GM18502 (cell line): Measurements from ENCODE around the gene ANKLE2.
"Not testable (repeated sequence)": the region's sequence is repeated elsewhere in the genome, so short reads cannot be mapped to it uniquely, and the experiment has no call there.

ENCODE experiments used
- ATAC-seq: cut with Tn5 transposase; IDR thresholded peaks from one replicate; pipeline ENCODE4 v1.9.1; 2021; ENCODE audit warnings: mild to moderate bottlenecking; ENCODE audit not compliant: unreplicated experiment, poor library complexity

Gene ANKLE2

DNA sequence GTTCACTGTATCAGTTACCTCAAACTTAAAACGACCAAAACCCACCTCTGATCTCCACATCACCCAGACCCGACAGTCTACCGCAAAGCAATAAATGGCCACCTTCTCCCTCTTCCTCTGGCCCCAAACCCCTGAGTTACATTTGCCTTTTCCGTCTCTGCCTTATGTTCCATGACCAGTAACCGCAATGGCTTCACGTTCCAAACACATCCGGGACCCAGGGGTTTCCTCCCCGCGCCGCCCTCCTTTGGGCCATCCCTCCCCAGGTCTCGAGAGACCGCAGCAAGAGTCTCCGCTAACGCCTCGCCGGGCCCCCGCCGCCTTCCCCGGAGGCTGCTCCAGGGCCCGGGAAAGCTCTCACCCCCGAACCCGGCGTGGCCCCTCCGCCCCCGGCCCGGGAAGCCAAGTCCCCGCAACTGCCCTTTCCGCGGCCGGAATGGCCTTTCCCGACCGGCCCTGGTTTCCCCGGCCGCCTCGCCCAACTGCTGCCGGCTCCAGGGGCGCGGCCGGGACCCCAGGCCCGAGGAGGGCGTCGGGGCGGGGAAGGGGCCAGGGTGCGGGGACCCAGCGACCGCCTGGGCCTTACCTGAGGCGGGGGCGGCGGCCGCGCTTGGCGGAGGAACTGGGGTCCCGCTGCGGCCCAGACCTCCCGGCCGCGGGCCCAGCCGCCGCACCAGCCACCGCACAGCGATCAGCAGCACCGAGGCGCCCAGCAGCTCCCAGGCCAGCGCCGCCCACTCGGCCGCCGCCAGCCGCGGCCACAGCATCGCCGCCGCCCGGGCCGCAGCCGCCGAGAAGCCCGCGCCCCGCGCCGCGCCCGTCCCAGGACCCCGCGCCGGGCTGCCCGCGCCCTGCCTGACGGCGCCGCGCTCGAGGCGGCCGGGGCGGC lies at the start of gene ANKLE2:
Gene ANKLE2 (minus strand): TSS at position 801 of the 889 bp plus-strand sequence. CDS start 34 bp downstream, at position 767.
- peak; percentile 36 for ATAC-seq

DNA sequence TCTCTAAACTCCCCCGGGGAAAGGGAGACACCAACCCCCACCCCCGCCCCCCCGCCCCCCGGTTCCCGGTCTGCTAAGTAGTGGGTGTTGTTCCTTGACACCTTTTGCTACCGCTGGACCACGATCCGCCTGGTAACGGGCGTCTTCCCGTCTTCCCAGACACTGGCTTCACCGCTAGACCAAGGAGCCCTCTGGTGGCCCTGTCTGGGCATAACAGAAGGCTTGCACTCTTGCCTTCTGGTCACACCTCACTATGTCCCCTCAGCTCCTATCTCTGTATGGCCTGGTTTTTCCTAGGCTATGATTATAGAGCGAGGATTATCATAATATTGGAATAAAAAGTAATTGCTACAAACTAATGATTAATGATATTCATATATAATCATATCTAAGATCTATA lies 47.8 kb upstream of the ANKLE2 start:
- not testable (repeated sequence) for ATAC-seq

DNA sequence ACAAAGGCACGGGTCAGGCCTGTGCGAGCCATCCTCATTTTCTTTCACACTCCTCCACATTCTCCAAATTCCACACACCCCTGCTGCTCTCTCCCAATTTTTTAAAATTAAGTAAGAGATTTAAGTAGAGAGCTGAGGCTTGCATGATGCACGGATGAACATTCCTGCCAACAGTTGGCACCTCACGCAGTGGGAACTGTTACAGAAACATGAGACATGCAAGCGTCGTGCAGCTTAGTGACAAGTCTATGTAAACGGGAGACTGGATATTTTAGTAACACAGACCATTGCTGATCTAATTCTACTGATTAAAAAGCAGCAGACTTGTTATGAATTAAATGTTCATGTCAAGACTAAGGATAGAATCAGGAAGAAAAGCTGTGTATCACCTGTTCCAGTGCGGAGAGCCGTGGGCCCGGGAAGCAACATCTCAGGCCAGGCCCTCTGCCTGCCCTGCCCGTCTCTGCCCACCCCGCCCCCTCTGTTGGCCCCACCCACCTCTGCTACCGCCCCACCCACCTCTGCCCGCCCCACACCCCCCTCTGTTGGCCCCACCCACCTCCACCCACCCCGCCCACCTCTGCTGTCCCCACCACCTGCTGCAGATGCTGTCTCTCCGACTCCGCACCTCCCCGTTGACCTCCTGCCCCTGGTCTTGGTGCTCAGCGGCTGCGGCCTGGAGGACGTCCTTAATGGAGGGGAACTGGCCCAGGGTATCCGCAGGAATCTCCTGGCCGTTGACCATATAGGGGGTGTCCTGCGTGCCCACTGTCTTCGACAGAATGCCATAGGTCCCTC lies 45.9 kb upstream of the ANKLE2 start:
- ATAC-seq, result no peak

DNA sequence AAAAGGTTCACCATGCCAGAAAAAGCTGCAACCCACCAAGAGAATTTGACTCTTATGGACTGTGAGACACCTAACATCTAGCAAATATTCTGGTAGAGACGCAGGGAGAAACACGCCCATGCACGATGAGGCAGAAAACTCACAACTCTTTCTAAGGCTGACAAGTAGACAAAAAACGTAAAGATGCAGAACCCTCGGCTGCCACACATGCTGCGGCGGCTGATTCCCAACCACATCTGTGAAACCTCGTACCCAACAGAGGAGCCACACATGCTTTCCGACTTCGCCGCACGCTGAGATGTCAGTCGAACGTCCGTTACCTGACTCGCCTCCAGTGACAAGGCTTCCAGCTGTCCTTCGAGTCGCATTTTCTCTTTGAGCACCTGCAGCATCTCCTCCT lies 45.2 kb upstream of the ANKLE2 start:
- ATAC-seq, result no peak

DNA sequence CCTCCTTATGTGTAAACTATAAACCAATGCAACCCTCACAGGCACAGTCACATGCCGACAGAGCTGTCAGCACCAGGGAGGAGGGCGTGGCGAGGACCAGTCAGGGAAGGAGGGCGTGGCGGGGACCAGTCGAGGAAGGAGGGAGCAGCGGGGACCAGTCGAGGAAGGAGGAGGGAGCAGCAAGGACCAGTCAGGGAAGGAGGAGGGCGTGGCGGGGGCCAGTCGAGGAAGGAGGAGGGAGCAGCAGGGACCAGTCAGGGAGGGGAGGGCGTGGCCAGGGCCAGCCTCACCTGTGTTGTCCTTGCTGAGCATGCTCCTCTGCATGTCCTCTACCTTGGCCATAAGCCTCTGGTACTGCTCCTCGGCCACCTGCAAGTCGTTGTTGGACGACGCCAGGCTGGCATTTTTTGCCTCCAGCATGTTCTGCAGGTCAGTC lies 42.8 kb upstream of the ANKLE2 start:
- no peak for ATAC-seq

DNA sequence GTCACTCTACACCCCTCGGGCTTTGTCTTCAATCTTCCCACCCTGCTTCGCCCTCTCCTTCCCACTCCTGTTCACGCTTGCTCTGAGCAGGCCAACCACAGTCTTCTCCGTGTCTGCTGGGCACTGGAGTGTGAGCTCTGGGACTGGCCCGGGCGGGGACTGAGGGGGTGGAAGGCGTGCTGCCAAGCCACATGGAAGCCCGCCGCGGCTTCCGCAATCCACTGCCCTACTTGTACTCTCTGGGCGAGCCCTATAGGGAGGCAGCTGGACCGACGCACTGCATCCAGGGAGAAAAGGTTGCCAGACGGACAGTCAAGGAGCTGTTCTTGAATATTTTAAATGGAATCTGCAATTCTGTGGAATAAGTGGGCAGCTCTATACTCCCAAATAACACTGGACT lies 42.3 kb upstream of the ANKLE2 start:
- no peak for ATAC-seq

DNA sequence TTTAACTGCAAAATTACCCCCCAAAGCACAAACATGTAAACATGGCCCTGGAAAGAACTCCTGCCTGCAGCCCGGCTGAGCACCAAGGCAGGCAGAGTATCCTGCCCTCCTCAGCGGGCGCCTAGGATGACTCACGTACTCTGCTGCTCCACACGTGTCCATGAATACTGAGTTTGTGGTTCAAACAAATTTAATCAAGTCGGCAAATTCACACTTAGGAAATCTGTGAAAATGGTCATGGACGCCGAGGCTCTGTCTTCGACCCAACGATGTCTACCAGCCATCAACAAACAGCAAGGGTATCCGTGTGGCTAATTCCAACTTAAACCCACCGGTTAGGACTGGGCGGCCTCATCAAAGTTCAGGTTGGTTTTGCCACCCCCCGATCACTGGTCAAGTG lies 41.5 kb upstream of the ANKLE2 start:
- no peak for ATAC-seq

DNA sequence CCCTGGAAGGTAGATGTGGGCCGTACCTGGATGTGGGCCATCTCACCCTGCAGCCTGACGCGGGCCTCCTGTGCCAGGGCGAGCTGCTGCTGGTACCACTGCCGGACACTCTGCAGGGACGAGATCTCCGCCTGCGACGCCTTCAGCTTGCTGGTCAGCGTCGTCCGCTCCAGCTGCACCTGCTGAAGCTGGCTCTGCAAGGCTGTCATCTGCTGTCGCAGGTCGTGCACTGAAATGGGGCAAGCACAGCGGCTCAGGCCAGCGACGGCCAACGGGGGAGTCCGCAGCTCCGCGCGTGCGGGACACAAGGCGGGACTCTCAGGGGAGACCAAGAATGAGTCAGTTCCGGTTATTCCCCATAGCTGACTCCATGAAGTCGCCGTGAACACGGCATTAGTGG lies 40.1 kb upstream of the ANKLE2 start:
- no peak for ATAC-seq

DNA sequence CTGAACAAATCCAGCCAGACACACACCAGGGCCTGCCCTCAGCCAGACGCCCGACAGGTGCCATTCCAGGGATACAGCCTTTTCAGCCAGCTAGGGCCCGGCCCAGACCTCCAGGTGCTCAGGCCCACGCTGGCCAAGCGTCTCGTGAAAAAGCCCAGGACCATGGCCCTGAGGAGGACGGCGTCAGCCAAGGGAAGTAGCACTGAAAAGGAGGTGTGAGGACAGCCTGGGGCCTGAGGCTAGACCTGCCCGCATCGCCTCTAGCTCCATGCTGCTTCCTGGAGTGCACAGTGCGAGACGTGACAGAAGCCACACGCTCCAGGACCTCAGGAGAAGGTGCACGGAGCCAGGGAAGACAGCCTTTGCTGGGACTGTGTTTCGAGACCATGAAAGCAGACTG lies 37.2 kb upstream of the ANKLE2 start:
- ATAC-seq, result no peak

DNA sequence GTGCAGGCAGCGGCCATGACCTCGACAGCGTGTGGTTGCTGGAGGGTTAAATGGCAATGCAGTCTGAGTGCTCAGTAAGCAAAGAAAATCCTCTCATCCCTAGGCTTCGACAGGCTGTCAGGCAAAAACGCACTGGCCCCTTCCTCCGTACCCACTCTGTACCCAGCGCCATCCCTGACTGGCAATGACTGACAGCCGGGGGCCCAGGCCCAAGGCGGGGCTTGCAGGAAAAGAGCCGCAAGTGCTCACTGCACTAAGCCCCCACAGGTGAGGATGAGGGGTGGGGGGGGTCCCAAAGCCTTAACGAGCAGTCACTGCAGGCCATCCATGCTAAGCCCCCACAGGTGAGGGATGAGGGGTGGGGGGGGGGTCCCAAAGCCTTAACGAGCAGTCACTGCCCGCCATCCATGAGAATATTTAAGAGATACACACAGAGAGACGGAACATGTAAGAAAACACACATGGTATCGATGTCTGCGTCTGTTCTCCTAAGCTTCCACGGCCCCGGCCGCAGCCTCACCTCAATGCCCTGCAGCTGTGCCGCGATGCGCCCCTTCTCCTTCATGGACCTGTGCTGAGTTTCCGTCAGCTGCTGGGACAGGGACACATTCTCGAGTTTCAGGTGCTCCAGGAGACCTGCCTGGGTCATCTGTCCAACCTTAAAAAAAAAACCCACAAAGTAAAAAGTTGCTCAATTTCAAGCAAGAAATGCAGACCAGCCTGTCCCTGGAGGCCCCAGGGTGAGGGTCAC lies 36.4 kb upstream of the ANKLE2 start:
- ATAC-seq, result no peak

DNA sequence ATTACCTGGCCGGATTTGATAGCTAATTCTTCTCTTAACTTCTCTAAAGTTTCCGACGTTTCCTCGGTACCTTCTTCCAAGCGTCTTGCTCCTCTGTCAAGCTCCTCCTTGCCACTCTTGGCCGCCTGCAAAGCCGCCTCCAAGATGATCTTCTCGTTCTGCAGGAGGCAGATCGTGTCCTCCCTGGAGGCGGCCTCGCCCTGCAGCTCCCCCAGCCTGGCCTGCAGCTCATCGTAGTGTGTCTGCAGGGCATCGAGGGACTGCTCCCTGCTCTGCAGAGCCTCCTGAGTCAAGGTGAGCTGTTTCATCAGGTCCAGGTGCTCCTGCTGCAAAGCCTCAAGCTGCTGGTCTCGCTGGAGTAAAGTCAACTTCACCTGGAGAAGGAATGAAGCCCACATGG lies 34.2 kb upstream of the ANKLE2 start:
- no peak for ATAC-seq

DNA sequence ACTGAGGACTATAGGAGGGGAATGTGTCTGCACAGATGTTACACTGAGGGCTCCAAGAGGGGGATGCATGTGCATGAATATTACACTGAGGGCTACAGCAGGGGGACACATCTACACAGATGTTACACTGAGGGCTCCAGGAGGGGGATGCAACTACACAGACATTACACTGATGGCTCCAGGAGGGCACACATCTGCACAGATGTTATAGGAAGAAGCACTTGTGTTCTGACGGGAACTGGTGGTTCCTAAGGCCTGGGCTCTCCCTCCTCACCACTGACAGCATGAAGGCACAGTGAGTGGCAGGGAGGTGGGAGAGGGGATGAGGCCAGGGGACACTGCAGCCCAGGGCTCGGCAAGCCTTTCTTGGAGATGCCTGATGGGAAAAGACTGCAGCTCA lies 30.3 kb upstream of the ANKLE2 start:
- ATAC-seq, result not testable (repeated sequence)

DNA sequence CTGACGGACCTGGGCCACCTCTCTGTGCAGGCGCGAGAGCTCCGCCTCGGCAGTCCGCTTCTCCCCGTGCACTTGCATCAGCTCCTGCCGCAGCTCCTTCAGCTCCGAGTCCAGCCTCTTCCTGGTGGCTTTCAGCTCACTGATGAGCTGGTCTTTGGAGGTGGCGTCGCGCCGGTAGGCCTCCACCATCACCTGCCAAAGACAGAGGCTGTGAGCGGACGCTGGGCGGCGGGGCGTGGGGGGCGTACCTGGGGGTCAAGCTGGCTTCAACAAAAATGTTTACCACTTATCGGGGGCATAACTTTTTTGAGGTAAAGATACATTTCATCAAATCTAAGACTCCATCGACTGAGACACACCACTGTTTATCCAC lies 27.5 kb upstream of the ANKLE2 start:
- ATAC-seq, result no peak

DNA sequence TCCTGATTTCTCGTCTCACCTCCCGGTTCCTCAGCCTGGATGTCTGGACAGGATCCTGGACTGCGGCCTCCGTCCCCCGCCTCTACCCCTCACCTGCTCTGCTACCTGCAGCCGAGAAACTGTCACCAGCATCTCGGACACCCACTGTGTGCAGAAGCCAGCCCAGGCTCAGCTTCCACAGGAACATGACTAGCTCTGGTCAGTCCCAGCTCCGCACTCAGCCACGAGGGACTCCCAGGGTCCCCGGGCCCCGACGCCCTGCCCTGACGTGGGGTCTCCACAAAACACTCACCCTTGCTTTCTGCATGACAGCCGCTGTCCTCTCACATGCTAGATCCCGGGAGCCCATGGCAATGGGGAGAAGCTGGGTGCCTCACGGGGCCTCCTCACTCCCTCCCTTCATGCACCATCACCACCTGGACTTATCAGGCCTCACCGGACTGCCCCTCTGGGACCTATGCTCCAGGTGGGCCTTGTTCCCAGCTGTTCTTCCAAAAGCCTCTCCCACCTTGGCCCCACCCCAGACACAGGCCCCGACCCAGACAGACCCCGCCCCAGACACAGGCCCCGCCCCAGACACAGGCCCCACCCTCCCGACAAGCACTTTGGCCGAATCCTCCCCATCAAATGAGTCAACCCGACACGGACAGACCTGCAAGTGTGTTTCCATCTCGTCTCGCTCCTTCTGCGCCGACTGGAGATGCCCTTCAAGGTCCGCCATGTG lies 26.9 kb upstream of the ANKLE2 start:
- ATAC-seq, result no peak

DNA sequence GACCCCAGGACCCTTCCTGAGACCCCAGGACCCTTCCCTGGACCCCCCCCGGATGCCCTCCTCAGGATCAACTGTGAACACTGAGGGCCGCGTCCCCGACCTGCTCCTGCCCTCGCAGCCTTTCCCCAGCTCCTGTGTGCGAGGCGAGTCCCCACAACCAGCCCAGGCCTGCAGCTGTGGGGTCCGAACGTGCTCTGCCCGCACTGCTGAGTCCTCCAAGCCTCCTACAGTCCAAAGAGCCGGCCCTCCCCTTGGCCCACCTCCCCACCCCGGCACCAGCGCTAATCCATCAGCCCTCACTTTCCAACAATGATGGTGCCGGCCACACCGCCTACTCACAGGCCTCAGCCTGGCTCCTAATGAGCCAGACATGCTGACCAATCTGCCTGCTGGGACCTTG lies 26.2 kb upstream of the ANKLE2 start:
- ATAC-seq, result no peak

DNA sequence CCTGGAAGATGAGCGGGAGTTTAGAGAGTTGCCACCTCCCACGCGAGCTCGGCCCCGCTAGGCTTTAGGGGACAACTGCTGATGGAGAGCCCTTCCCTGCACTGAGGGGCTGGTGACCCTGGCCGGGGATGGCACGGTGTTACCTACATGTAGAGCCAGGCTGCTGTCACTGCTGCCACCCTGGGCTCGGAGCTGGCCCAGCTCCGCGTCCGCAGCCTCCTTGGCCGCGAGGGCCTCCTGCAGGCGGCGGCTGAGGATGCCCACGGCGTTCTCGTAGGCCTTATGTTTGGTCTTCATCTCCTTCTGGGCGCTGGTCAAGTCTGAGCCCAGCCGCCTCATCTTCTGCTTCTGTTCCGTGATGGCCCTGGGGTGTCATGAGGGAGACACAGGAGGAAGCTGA lies 24.6 kb upstream of the ANKLE2 start:
- ATAC-seq, result no peak

DNA sequence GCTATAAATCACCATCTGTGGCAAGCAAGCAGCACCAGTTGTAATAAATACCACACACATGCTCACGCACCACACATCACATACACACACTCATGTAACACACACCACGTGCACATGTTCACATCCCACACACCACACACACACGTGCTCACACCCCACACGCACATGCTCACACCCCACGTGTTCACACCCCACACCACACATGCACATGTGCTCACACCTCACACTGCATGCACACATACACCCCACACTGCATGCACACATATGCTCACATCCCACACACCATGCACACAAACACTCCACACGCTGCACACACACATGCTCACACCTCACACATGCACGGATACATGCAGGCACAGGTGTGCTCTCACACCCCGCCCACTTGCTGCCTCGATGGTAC lies 22.9 kb upstream of the ANKLE2 start:
- no peak for ATAC-seq

DNA sequence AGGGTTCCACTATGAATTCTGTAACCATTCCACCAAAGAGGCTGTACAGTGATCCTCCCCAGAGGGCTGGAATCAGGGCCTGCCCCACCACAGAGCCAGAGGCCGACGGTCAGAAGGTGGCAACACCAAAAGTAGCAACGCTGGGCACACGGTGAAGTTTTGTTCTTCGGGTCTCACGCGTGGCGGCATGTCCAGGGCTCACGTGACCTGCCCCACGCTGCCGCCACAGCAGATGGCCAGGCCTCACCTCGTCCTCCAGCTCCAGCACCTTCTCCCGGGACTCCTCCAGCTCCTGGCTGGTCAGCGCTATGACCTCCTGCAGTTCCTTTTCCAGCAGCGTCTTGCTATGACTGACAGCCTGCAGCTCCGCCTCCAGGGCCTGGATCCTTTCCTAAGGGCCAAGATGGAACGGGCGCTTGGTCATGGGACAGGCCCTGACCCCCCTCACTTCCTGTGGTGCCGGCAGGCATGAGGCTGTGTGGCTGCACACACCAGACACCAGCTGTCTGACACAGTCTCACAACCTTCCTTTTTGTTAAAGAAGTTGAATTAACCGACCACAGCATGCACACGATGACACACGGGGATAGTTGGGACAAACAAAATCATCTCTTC lies 22.4 kb upstream of the ANKLE2 start:
- ATAC-seq, result no peak

DNA sequence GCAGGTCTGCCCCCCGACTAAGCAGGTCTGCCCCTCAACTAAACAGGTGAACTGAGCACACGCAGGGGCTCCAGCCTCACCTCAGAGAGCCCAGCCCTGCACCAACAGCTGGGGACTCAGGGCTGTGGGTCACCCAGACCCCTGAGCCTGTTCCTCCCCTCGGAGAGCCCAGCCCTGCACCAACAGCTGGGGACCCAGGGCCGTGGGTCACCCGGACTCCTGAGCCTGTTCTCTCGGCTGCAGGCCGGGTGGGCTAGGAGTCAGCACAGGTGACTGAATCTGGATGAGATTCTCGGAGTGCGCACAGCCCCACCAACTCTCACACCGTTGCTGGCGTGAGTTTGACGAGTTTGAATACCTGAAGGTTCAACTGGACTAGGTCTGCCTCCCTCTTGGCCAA lies 20.3 kb upstream of the ANKLE2 start:
- no peak for ATAC-seq
